OCI-LY7 (cell line): Measurements from ENCODE around the gene CES2. TPM values are rescaled to one million over a fixed set of nuclear protein-coding genes. Genes with fewer than 3 reads are reported as not detected.

Experiments
- total RNA-seq, 2 experiments: library from RNA; depleted of rRNA in 1 of 2; stranded (reverse); fragments of >200 nt in 1 of 2; shearing (Covaris generic) in 1 of 2; gene quantifications; 2 replicates each; pipeline ENCODE4 v1.2.3, GENCODE V29; 2014 to 2022

Gene CES2
- total RNA-seq, 2 experiments from 2014 or later = 29.6 to 30.7 TPM

Other genes starting within 250 kb of the CES2 start
- 0.03 TPM in 1 of 2 replicates, not detected in the other for gene CMTM4, start 238.8 kb upstream of the CES2 start, total RNA-seq (2014; rRNA removed; shearing (Covaris generic))
- 0.76 and 1.3 TPM in 2 replicates for gene CMTM4, start 238.8 kb upstream of the CES2 start, total RNA-seq (2022)
- gene DYNC1LI2, start 183.9 kb upstream of the CES2 start, total RNA-seq (2014; rRNA removed; shearing (Covaris generic)) = 48.4 and 48.9 TPM in 2 replicates
- 62.4 and 64.0 TPM in 2 replicates for gene DYNC1LI2, start 183.9 kb upstream of the CES2 start, total RNA-seq (2022)
- not detected in 2 replicates for gene TERB1, start 133.9 kb upstream of the CES2 start, total RNA-seq (2014; rRNA removed; shearing (Covaris generic))
- gene TERB1, start 133.9 kb upstream of the CES2 start, total RNA-seq (2022) = 0.17 TPM in 1 of 2 replicates, not detected in the other
- 85.0 and 85.2 TPM in 2 replicates for gene NAE1, start 104.5 kb upstream of the CES2 start, total RNA-seq (2014; rRNA removed; shearing (Covaris generic))
- gene NAE1, start 104.5 kb upstream of the CES2 start, total RNA-seq (2022) = 98.9 and 106 TPM in 2 replicates
- gene CA7, start 91.1 kb upstream of the CES2 start, total RNA-seq (2014; rRNA removed; shearing (Covaris generic)) = not detected in 2 replicates
- not detected in 2 replicates for gene CA7, start 91.1 kb upstream of the CES2 start, total RNA-seq (2022)
- 11.1 and 13.8 TPM in 2 replicates for gene PDP2, start 55.0 kb upstream of the CES2 start, total RNA-seq (2014; rRNA removed; shearing (Covaris generic))
- 25.7 and 29.2 TPM in 2 replicates for gene PDP2, start 55.0 kb upstream of the CES2 start, total RNA-seq (2022)
- gene CDH16, start 16.6 kb upstream of the CES2 start, total RNA-seq (2014; rRNA removed; shearing (Covaris generic)) = not detected in 2 replicates
- not detected in 2 replicates for gene CDH16, start 16.6 kb upstream of the CES2 start, total RNA-seq (2022)
- 0.09 TPM in 1 of 2 replicates, not detected in the other for gene RRAD, start 10.0 kb upstream of the CES2 start, total RNA-seq (2014; rRNA removed; shearing (Covaris generic))
- gene RRAD, start 10.0 kb upstream of the CES2 start, total RNA-seq (2022) = not detected in 2 replicates
- gene CIAO2B, start 1.1 kb upstream of the CES2 start, total RNA-seq (2014; rRNA removed; shearing (Covaris generic)) = 132 and 133 TPM in 2 replicates
- 76.4 and 78.3 TPM in 2 replicates for gene CIAO2B, start 1.1 kb upstream of the CES2 start, total RNA-seq (2022)
- 1.7 and 2.7 TPM in 2 replicates for gene CES3, start 25.8 kb downstream of the CES2 start, total RNA-seq (2014; rRNA removed; shearing (Covaris generic))
- 1.4 and 1.9 TPM in 2 replicates for gene CES3, start 25.8 kb downstream of the CES2 start, total RNA-seq (2022)
- gene CES4A, start 53.1 kb downstream of the CES2 start, total RNA-seq (2014; rRNA removed; shearing (Covaris generic)) = 0.47 and 2.0 TPM in 2 replicates
- gene CES4A, start 53.1 kb downstream of the CES2 start, total RNA-seq (2022) = 0.38 and 0.41 TPM in 2 replicates
- 93.5 and 187 TPM in 2 replicates for gene CBFB, start 93.6 kb downstream of the CES2 start, total RNA-seq (2014; rRNA removed; shearing (Covaris generic))
- gene CBFB, start 93.6 kb downstream of the CES2 start, total RNA-seq (2022) = 151 and 154 TPM in 2 replicates
- 12.6 and 16.8 TPM in 2 replicates for gene PHAF1, start 174.4 kb downstream of the CES2 start, total RNA-seq (2014; rRNA removed; shearing (Covaris generic))
- gene PHAF1, start 174.4 kb downstream of the CES2 start, total RNA-seq (2022) = 11.8 and 13.9 TPM in 2 replicates
- gene B3GNT9, start 215.5 kb downstream of the CES2 start, total RNA-seq (2014; rRNA removed; shearing (Covaris generic)) = 1.1 and 2.7 TPM in 2 replicates
- gene B3GNT9, start 215.5 kb downstream of the CES2 start, total RNA-seq (2022) = 2.7 TPM in 2 replicates
- gene TRADD, start 224.4 kb downstream of the CES2 start, total RNA-seq (2014; rRNA removed; shearing (Covaris generic)) = 11.3 and 11.6 TPM in 2 replicates
- gene TRADD, start 224.4 kb downstream of the CES2 start, total RNA-seq (2022) = 15.4 and 16.7 TPM in 2 replicates
- gene FBXL8, start 224.4 kb downstream of the CES2 start, total RNA-seq (2014; rRNA removed; shearing (Covaris generic)) = 5.8 and 7.3 TPM in 2 replicates
- gene FBXL8, start 224.4 kb downstream of the CES2 start, total RNA-seq (2022) = 10.4 and 12.2 TPM in 2 replicates
- gene HSF4, start 229.2 kb downstream of the CES2 start, total RNA-seq (2014; rRNA removed; shearing (Covaris generic)) = 8.1 and 12.8 TPM in 2 replicates
- 16.2 and 17.0 TPM in 2 replicates for gene HSF4, start 229.2 kb downstream of the CES2 start, total RNA-seq (2022)
- 1.1 and 2.2 TPM in 2 replicates for gene NOL3, start 235.0 kb downstream of the CES2 start, total RNA-seq (2014; rRNA removed; shearing (Covaris generic))
- gene NOL3, start 235.0 kb downstream of the CES2 start, total RNA-seq (2022) = 4.1 and 4.4 TPM in 2 replicates
- 18.0 and 22.9 TPM in 2 replicates for gene MATCAP1, start 248.4 kb downstream of the CES2 start, total RNA-seq (2014; rRNA removed; shearing (Covaris generic))
- 39.6 and 42.3 TPM in 2 replicates for gene MATCAP1, start 248.4 kb downstream of the CES2 start, total RNA-seq (2022)